Ishikawa (cell line): ENCODE measurements around the gene AFF2.

ENCODE experiments used
- CEBPB ChIP-seq: IDR thresholded peaks from 2 replicates; pipeline ENCODE4 v1.6.1; 2012
- CREB1 ChIP-seq: IDR thresholded peaks from 2 replicates; pipeline ENCODE4 v1.6.1; 2012; ENCODE audit warnings: low read depth
- EGR1 ChIP-seq: IDR thresholded peaks from 2 replicates; pipeline ENCODE4 v1.6.1; 2012
- EP300 ChIP-seq: IDR thresholded peaks from 2 replicates; pipeline ENCODE4 v1.6.1; 2012; ENCODE audit warnings: borderline replicate concordance
- FOXM1 ChIP-seq: IDR thresholded peaks from 2 replicates; pipeline ENCODE4 v1.6.1; 2012; ENCODE audit warnings: low read depth, borderline replicate concordance
- NFIC ChIP-seq: IDR thresholded peaks from 2 replicates; pipeline ENCODE4 v1.6.1; 2012
- RAD21 ChIP-seq: IDR thresholded peaks from 2 replicates; pipeline ENCODE4 v1.6.1; 2012; ENCODE audit warnings: low read depth
- TAF1 ChIP-seq: IDR thresholded peaks from 2 replicates; pipeline ENCODE4 v1.6.1; 2012; ENCODE audit warnings: low read depth, mild to moderate bottlenecking
- TCF12 ChIP-seq: IDR thresholded peaks from 2 replicates; pipeline ENCODE4 v1.6.1; 2012; ENCODE audit warnings: low read depth
- TEAD4 ChIP-seq: IDR thresholded peaks from 2 replicates; pipeline ENCODE4 v1.6.1; 2012
- YY1 ChIP-seq: IDR thresholded peaks from 2 replicates; pipeline ENCODE4 v1.6.1; 2012; ENCODE audit warnings: low read depth
- ZBTB7A ChIP-seq: IDR thresholded peaks from 2 replicates; pipeline ENCODE4 v1.6.1; 2012; ENCODE audit warnings: low read depth
- TF ChIP-seq, protein P1 (sequence below): IDR thresholded peaks from 2 replicates; pipeline ENCODE4 v1.6.1; 2012
- TF ChIP-seq, protein P2 (sequence below): IDR thresholded peaks from 2 replicates; pipeline ENCODE4 v1.6.1; 2012
- TF ChIP-seq, protein P3 (sequence below): IDR thresholded peaks from 2 replicates; pipeline ENCODE4 v1.6.1; 2012; ENCODE audit warnings: low read depth, mild to moderate bottlenecking

Gene AFF2

DNA sequence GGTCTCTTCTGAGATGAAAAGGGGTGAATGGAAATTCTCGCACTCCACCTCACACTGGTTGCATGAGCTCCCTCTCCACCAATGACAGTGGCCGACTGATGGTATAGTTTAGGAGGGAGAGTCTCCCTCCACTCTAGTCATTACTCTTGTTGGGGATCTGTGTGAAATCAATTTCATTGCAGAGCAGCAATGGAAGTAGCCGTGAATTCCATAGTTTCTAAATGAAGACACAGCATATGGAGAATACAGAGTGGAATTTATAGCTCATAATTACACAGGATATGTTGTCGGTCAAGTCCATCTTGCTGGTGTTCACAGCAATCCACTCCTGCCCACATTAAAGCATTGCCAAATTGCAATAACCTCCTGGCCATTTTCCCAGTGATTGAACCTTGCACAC lies 426.0 kb downstream of the AFF2 start:
- TF ChIP-seq YY1 (no peak), RAD21 (no peak), EP300 (no peak), EGR1 (no peak), TCF12 (no peak), FOXM1 (no peak)
- TF ChIP-seq, protein P1, sequence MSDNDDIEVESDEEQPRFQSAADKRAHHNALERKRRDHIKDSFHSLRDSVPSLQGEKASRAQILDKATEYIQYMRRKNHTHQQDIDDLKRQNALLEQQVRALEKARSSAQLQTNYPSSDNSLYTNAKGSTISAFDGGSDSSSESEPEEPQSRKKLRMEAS = no peak
- TF ChIP-seq, protein P2, sequence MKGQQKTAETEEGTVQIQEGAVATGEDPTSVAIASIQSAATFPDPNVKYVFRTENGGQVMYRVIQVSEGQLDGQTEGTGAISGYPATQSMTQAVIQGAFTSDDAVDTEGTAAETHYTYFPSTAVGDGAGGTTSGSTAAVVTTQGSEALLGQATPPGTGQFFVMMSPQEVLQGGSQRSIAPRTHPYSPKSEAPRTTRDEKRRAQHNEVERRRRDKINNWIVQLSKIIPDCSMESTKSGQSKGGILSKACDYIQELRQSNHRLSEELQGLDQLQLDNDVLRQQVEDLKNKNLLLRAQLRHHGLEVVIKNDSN = no peak

DNA sequence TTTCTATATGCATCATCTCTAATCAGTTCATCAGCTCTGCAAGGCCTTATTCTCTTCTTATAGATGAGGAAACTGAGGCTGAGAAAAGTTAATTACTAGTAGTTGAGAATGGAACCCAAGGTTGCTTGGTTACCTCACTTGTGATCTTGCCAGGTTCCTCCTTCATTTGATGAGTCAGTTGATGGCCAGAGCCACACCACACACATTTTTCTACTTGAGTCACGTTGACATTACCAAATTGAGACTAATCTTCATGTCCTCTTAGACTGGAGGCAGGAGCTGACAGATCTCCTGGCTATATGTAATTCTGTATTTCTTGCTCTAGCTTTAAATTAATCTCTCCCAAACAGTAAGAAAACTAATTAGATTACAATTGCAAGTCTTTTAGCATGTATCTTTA lies 428.4 kb downstream of the AFF2 start:
- TF ChIP-seq CREB1 (no peak), NFIC (no peak), FOXM1 (no peak), TCF12 (no peak), RAD21 (no peak), TEAD4 (no peak), EP300 (no peak)
- TF ChIP-seq, protein P1 = no peak
- TF ChIP-seq, protein P3, sequence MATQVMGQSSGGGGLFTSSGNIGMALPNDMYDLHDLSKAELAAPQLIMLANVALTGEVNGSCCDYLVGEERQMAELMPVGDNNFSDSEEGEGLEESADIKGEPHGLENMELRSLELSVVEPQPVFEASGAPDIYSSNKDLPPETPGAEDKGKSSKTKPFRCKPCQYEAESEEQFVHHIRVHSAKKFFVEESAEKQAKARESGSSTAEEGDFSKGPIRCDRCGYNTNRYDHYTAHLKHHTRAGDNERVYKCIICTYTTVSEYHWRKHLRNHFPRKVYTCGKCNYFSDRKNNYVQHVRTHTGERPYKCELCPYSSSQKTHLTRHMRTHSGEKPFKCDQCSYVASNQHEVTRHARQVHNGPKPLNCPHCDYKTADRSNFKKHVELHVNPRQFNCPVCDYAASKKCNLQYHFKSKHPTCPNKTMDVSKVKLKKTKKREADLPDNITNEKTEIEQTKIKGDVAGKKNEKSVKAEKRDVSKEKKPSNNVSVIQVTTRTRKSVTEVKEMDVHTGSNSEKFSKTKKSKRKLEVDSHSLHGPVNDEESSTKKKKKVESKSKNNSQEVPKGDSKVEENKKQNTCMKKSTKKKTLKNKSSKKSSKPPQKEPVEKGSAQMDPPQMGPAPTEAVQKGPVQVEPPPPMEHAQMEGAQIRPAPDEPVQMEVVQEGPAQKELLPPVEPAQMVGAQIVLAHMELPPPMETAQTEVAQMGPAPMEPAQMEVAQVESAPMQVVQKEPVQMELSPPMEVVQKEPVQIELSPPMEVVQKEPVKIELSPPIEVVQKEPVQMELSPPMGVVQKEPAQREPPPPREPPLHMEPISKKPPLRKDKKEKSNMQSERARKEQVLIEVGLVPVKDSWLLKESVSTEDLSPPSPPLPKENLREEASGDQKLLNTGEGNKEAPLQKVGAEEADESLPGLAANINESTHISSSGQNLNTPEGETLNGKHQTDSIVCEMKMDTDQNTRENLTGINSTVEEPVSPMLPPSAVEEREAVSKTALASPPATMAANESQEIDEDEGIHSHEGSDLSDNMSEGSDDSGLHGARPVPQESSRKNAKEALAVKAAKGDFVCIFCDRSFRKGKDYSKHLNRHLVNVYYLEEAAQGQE = no peak

DNA sequence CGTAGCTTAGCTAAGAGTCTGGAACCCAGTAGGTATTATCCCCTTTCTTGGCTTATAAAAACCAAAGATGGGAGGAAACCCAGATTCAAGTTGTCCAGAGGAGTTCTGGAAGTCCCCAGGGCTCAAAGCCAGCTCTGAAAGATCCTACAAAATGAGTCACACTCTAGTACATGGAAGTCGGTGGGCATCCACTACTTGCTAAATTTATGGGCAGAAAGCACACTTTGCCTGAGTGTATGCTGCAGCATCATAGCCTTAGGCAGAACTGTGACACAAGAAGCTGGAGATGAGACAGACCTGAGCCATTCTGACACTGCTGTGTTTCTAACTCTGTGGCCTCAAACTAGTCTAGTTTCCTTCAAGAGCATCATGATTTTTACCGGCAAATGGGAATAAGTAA lies 429.3 kb downstream of the AFF2 start:
- TF ChIP-seq EGR1 (no peak), NFIC (no peak), TAF1 (no peak), EP300 (no peak), RAD21 (no peak), ZBTB7A (no peak), YY1 (no peak), CREB1 (no peak), CEBPB (no peak), TEAD4 (no peak), FOXM1 (no peak), TCF12 (no peak)
- TF ChIP-seq, protein P2 = no peak
- TF ChIP-seq, protein P3 = no peak
- TF ChIP-seq, protein P1 = no peak

DNA sequence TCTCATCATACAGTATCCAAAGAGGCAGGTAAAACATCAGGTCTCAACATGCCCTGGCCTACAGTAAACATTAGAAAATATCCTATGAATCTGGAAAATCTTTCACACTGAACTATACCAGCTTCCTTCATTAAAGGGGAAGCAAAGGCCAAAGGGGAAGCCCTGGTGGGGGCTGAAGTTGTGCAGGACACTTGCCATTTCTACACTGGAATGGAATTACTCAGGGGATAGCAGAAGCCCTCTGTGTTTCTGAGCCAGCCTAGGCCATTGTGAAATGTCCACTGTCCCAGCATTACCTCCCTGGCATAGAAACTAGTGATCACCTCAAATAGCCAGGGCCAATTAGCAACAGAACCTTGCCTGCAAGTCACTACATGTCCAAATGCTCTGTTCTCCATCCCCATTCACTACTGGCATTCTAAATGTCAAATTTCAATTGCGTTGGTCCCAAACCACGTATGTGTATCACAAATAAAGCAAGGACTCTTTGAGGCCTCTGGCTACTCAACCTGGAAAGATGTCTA lies 429.9 kb downstream of the AFF2 start:
- TF ChIP-seq CREB1 (no peak), TCF12 (no peak), NFIC (no peak)
- TF ChIP-seq, protein P3 = no peak

DNA sequence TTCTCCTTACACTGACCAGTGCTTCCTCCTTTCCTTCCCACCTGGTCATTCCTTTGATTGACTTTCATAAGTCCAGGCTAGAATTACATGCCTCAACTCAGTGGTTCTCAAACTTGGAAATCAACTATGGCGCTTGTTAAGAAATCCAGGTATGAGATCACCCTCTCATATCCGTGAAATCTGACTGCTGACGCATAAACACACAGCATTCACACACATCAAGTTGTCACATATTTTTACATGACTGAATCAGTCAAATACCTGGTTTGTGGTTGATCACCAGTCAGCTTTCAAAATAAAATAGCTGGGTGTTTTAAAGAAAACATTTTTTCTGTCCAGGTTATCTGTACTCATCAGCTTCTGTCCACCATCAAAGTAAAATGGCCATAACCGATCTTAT lies 433.5 kb downstream of the AFF2 start:
- TF ChIP-seq, protein P3 = no peak
- no peak for TF ChIP-seq FOXM1
- TF ChIP-seq EGR1 = no peak
- TF ChIP-seq, protein P2 = no peak
- TF ChIP-seq TEAD4 = no peak
- no peak for TF ChIP-seq RAD21
- TF ChIP-seq, protein P1 = no peak
